Ishikawa (cell line): Measurements from ENCODE around the gene SHMT2.

ENCODE experiments used
- CEBPB ChIP-seq: IDR thresholded peaks from 2 replicates; pipeline ENCODE4 v1.6.1; 2012
- EP300 ChIP-seq: IDR thresholded peaks from 2 replicates; pipeline ENCODE4 v1.6.1; 2012; ENCODE audit warnings: borderline replicate concordance
- FOXM1 ChIP-seq: IDR thresholded peaks from 2 replicates; pipeline ENCODE4 v1.6.1; 2012; ENCODE audit warnings: low read depth, borderline replicate concordance
- RAD21 ChIP-seq: IDR thresholded peaks from 2 replicates; pipeline ENCODE4 v1.6.1; 2012; ENCODE audit warnings: low read depth
- REST ChIP-seq: IDR thresholded peaks from 2 replicates; pipeline ENCODE4 v1.6.1; 2012; ENCODE audit warnings: low read depth, mild to moderate bottlenecking
- TAF1 ChIP-seq: IDR thresholded peaks from 2 replicates; pipeline ENCODE4 v1.6.1; 2012; ENCODE audit warnings: low read depth, mild to moderate bottlenecking
- TEAD4 ChIP-seq: IDR thresholded peaks from 2 replicates; pipeline ENCODE4 v1.6.1; 2012
- YY1 ChIP-seq: IDR thresholded peaks from 2 replicates; pipeline ENCODE4 v1.6.1; 2012; ENCODE audit warnings: low read depth
- ZBTB7A ChIP-seq: IDR thresholded peaks from 2 replicates; pipeline ENCODE4 v1.6.1; 2012; ENCODE audit warnings: low read depth
- TF ChIP-seq, protein P1 (sequence below): IDR thresholded peaks from 2 replicates; pipeline ENCODE4 v1.6.1; 2012
- TF ChIP-seq, protein P2 (sequence below): IDR thresholded peaks from 2 replicates; pipeline ENCODE4 v1.6.1; 2012

GRCh38 chr12:57231276-57232021 lies 1.9 kb downstream of the SHMT2 start:
- no peak for TF ChIP-seq TAF1
- no peak for TF ChIP-seq REST
- no peak for TF ChIP-seq YY1
- no peak for TF ChIP-seq RAD21
- TF ChIP-seq CEBPB = no peak
- no peak for TF ChIP-seq EP300
- TF ChIP-seq, protein P1, sequence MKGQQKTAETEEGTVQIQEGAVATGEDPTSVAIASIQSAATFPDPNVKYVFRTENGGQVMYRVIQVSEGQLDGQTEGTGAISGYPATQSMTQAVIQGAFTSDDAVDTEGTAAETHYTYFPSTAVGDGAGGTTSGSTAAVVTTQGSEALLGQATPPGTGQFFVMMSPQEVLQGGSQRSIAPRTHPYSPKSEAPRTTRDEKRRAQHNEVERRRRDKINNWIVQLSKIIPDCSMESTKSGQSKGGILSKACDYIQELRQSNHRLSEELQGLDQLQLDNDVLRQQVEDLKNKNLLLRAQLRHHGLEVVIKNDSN = no peak
- no peak for TF ChIP-seq FOXM1
- TF ChIP-seq ZBTB7A = no peak
- TF ChIP-seq, protein P2, sequence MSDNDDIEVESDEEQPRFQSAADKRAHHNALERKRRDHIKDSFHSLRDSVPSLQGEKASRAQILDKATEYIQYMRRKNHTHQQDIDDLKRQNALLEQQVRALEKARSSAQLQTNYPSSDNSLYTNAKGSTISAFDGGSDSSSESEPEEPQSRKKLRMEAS = no peak
- TF ChIP-seq TEAD4 = no peak
